A549 (cell line): ENCODE data around the gene STIP1. TPM values are rescaled to one million over a fixed set of nuclear protein-coding genes. Genes with fewer than 3 reads are reported as not detected.
A peak's percentile ranks its signal among the peaks of the same experiment; 100 is the strongest.

Experiments used
- ATAC-seq, 2 experiments: fragments of 200-7000 bp in 1 of 2; fragments of >200 bp in 1 of 2; cut with Nextera tagmentation in 1 of 2; cut with Tn5 transposase in 1 of 2; 3 replicates each; pipeline versions ENCODE4 v1.8.0 to v1.9.1; 2018 to 2020; ENCODE audit warnings: mild to moderate bottlenecking in 1 of 2, moderate library complexity in 1 of 2
- CTCF ChIA-PET: fragments of 300-600 bp; sonication (Branson Sonifier 250); formaldehyde crosslinking; extraction: SDS; loops from one replicate; lab custom pipeline; 2021; ENCODE audit warnings: antibody characterized with exemption, inconsistent platforms; lab: Yijun Ruan, JAX
- POLR2A ChIA-PET: fragments of 350-600 bp; formaldehyde crosslinking; extraction: SDS; loops from one replicate; lab custom pipeline; 2021; ENCODE audit warnings: antibody characterized with exemption, inconsistent platforms; lab: Yijun Ruan, JAX
- DNase-seq, 2 experiments: peaks; one replicate each; pipeline versions ENCODE4 v3.0.0 to v3.0.0-alpha.2; 2011 to 2016; ENCODE audit warnings: low read depth in 1 of 2, low spot score in 1 of 2
- FAIRE-seq: peaks from 2 replicates; lab custom pipeline; 2011; peaks lifted over from hg19 to GRCh38; lab: Jason Lieb, UNC
- H3K27ac ChIP-seq, 2 experiments: fragments of >200 bp; sonication (Bioruptor Twin); formaldehyde crosslinking; 3 replicates each; pipeline ENCODE4 v1.5.1; 2016 to 2017
- H3K4me1 ChIP-seq: fragments of >200 bp; sonication (Bioruptor Twin); formaldehyde crosslinking; 3 replicates; pipeline ENCODE4 v1.6.1; 2016
- H3K4me2 ChIP-seq: fragments of >200 bp; sonication (Bioruptor Twin); formaldehyde crosslinking; 3 replicates; pipeline ENCODE4 v1.6.1; 2016
- H3K4me3 ChIP-seq: fragments of >200 bp; sonication (Bioruptor Twin); formaldehyde crosslinking; 3 replicates; pipeline ENCODE4 v1.5.1; 2016
- H3K9me3 ChIP-seq: fragments of >200 bp; sonication (Bioruptor Twin); formaldehyde crosslinking; 3 replicates; pipeline ENCODE4 v1.6.1; 2016
- CBX8 ChIP-seq: fragments of 200-600 bp; sonication (generic); IDR thresholded peaks from 2 replicates; pipeline ENCODE4 v1.6.1; 2016
- CEBPB ChIP-seq, 2 experiments: fragments of >200 bp in 1 of 2; sonication (Bioruptor Twin) in 1 of 2; formaldehyde crosslinking in 1 of 2; IDR thresholded peaks; 2 replicates each; pipeline ENCODE4 v1.6.1; 2012 to 2016
- CHD2 ChIP-seq: fragments of 150-350 bp; IDR thresholded peaks from 2 replicates; pipeline ENCODE4 v1.6.1; 2014; ENCODE audit warnings: low read length; ENCODE audit not compliant: partially characterized antibody
- EHF ChIP-seq: fragments of 250-450 bp; sonication (Bioruptor Pico); IDR thresholded peaks from 2 replicates; pipeline ENCODE4 v1.5.0; 2020; ENCODE audit warnings: mild to moderate bottlenecking
- ESRRA ChIP-seq: fragments of 150-350 bp; IDR thresholded peaks from 2 replicates; pipeline ENCODE4 v1.6.1; 2014; ENCODE audit warnings: mild to moderate bottlenecking, low read length, borderline replicate concordance
- FOSB ChIP-seq: fragments of 250-450 bp; sonication (Bioruptor Pico); IDR thresholded peaks from 2 replicates; pipeline ENCODE4 v1.5.0; 2020; ENCODE audit warnings: mild to moderate bottlenecking, moderate library complexity
- FOXS1 ChIP-seq: fragments of 250-450 bp; sonication (Bioruptor Pico); IDR thresholded peaks from 2 replicates; pipeline ENCODE4 v1.5.0; 2020; ENCODE audit warnings: mild to moderate bottlenecking, moderate library complexity
- HEYL ChIP-seq: fragments of 250-450 bp; sonication (Bioruptor Pico); IDR thresholded peaks from 2 replicates; pipeline ENCODE4 v1.8.0; 2021; ENCODE audit warnings: mild to moderate bottlenecking, moderate library complexity
- HOXA7 ChIP-seq: fragments of 250-450 bp; sonication (Bioruptor Pico); IDR thresholded peaks from 2 replicates; pipeline ENCODE4 v1.5.0; 2020; ENCODE audit warnings: mild to moderate bottlenecking, moderate library complexity
- HOXB13 ChIP-seq: fragments of 250-450 bp; sonication (Bioruptor Pico); IDR thresholded peaks from 2 replicates; pipeline ENCODE4 v1.5.0; 2020; ENCODE audit warnings: low read depth, mild to moderate bottlenecking, moderate library complexity
- MYC ChIP-seq: IDR thresholded peaks from 2 replicates; pipeline ENCODE4 v1.6.1; 2012; ENCODE audit warnings: mild to moderate bottlenecking, inconsistent platforms, low read length, improper control_type of control experiment, borderline replicate concordance
- NFE2L2 ChIP-seq: fragments of 150-350 bp; conservative IDR thresholded peaks from 2 replicates; pipeline ENCODE4 v1.6.1; 2014; ENCODE audit warnings: low read length
- NR3C1 ChIP-seq: fragments of >200 bp; sonication (Bioruptor Twin); formaldehyde crosslinking; IDR thresholded peaks from 3 replicates; pipeline ENCODE4 v1.6.1; 2017
- POLR2AphosphoS2 ChIP-seq: conservative IDR thresholded peaks from 2 replicates; pipeline ENCODE4 v1.6.1; 2012; ENCODE audit warnings: low read length, improper control_type of control experiment, inconsistent platforms
- RAD21 ChIP-seq, 2 experiments: fragments of >200 bp in 1 of 2; sonication (Bioruptor Twin) in 1 of 2; formaldehyde crosslinking in 1 of 2; IDR thresholded peaks in 1 of 2; conservative IDR thresholded peaks in 1 of 2; 2 replicates in 1 of 2; 3 replicates in 1 of 2; pipeline ENCODE4 v1.6.1; 2012 to 2018; ENCODE audit warnings: inconsistent platforms in 1 of 2
- RCOR1 ChIP-seq: fragments of 150-350 bp; IDR thresholded peaks from 2 replicates; pipeline ENCODE4 v1.6.1; 2014; ENCODE audit warnings: antibody characterized with exemption, low read length, low read depth
- SMC3 ChIP-seq: fragments of >200 bp; sonication (Bioruptor Twin); formaldehyde crosslinking; IDR thresholded peaks from 3 replicates; pipeline ENCODE4 v1.6.1; 2018; ENCODE audit warnings: inconsistent platforms
- TFCP2L1 ChIP-seq: fragments of 250-450 bp; sonication (Bioruptor Pico); IDR thresholded peaks from 2 replicates; pipeline ENCODE4 v1.5.0; 2021; ENCODE audit warnings: mild to moderate bottlenecking
- ZC3H11A ChIP-seq: fragments of 450-650 bp; IDR thresholded peaks from 2 replicates; pipeline ENCODE4 v1.6.1; 2014; ENCODE audit warnings: antibody characterized with exemption, mild to moderate bottlenecking
- WGBS: methylation state at CpG from one replicate; pipeline ENCODE4 v1.1.6; 2017; ENCODE audit errors: missing lambda C conversion rate; 5-methylcytosine and 5-hydroxymethylcytosine counted together
- polyA plus RNA-seq, 4 experiments: library from polyadenylated mRNA; depleted of rRNA in 3 of 4; stranded (reverse); fragments of >200 nt; fragmentation: RNase III in 1 of 4; extraction: RNeasy Plus Mini Kit Qiagen cat#74134 plus additional on column Dnase treatment in 1 of 4; gene quantifications; 2 replicates in 3 of 4; 3 replicates in 1 of 4; pipeline ENCODE4 v1.2.3, GENCODE V29; 2011 to 2017
- TF ChIP-seq, protein P1 (sequence below): IDR thresholded peaks from 2 replicates; pipeline ENCODE4 v1.6.1; 2012; ENCODE audit warnings: low read depth, borderline replicate concordance
- TF ChIP-seq, protein P2 (sequence below): fragments of >200 bp; sonication (Bioruptor Twin); formaldehyde crosslinking; IDR thresholded peaks from 2 replicates; pipeline ENCODE4 v1.6.1; 2016
- TF ChIP-seq, protein P3 (sequence below): IDR thresholded peaks from 2 replicates; pipeline ENCODE4 v1.6.1; 2012
- TF ChIP-seq, protein P4 (sequence below): fragments of 450-650 bp; IDR thresholded peaks from 2 replicates; pipeline ENCODE4 v1.6.1; 2014; ENCODE audit warnings: antibody characterized with exemption
- TF ChIP-seq, protein P5 (sequence below): fragments of >200 bp; sonication (Bioruptor Twin); formaldehyde crosslinking; IDR thresholded peaks from 3 replicates; pipeline ENCODE4 v1.5.1; 2016

STIP1 gene
- polyA plus RNA-seq, 2 of the 4 experiments (the other 2 are of a cell fraction) = 288 to 297 TPM

DNA sequence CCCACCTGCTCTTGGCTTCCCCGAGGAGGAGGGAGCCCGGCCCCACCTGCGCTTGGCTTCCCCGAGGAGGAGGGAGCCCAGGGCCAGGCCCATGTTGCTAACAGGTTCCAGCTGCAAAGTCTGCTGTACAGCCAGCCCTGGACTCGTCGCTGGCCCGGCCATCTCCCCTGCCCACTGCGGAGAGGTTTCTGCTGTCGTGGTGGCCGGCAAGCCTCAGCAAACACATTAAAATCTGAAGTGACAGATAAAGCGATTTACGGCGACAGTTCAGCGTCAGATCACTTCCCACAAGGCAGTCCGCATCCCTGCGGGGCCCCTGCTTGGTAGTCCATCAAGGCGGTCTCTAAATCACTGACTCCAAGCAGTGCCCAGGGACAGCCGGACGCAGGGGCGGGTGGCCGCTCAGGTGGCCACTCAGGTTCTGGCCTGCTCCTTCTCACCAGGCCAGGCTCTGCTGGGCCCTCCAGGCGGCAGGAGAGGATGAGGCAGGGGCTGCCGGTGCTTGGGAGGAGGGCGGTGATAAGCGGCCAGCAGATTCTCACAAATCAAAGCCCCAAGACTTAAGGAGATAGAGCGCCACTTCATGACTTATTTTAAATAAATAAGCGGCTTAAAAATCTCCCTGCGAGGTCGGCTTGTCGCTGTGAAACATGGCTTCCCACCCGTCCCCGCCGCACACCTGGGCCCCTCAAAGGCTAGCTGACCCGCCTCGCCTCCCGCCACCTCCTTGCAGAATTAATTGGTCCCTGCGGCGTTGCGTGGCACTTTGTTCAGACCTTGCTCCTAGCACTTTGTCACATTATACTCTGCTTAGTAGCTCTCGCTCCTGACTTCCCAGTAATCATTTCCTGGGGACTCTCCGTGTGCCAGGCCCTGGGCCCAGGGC lies 41.1 kb upstream of the STIP1 start:
- TF ChIP-seq, protein P1, sequence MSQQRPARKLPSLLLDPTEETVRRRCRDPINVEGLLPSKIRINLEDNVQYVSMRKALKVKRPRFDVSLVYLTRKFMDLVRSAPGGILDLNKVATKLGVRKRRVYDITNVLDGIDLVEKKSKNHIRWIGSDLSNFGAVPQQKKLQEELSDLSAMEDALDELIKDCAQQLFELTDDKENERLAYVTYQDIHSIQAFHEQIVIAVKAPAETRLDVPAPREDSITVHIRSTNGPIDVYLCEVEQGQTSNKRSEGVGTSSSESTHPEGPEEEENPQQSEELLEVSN = no peak
- TF ChIP-seq, protein P2, sequence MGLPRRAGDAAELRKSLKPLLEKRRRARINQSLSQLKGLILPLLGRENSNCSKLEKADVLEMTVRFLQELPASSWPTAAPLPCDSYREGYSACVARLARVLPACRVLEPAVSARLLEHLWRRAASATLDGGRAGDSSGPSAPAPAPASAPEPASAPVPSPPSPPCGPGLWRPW = no peak
- no peak for TF ChIP-seq FOSB (CRISPR knock-in tag)
- TF ChIP-seq CEBPB (IDR thresholded peaks at IDR 0.05) = no peak
- TF ChIP-seq, protein P3, sequence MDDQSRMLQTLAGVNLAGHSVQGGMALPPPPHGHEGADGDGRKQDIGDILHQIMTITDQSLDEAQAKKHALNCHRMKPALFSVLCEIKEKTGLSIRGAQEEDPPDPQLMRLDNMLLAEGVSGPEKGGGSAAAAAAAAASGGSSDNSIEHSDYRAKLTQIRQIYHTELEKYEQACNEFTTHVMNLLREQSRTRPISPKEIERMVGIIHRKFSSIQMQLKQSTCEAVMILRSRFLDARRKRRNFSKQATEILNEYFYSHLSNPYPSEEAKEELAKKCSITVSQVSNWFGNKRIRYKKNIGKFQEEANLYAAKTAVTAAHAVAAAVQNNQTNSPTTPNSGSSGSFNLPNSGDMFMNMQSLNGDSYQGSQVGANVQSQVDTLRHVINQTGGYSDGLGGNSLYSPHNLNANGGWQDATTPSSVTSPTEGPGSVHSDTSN = no peak
- TF ChIP-seq POLR2AphosphoS2 = no peak
- no peak for TF ChIP-seq ESRRA
- no peak for TF ChIP-seq TFCP2L1 (CRISPR knock-in tag)
- no peak for TF ChIP-seq HOXB13 (CRISPR knock-in tag)
- no peak for TF ChIP-seq CHD2
- no peak for TF ChIP-seq EHF (CRISPR knock-in tag)
- TF ChIP-seq, protein P4, sequence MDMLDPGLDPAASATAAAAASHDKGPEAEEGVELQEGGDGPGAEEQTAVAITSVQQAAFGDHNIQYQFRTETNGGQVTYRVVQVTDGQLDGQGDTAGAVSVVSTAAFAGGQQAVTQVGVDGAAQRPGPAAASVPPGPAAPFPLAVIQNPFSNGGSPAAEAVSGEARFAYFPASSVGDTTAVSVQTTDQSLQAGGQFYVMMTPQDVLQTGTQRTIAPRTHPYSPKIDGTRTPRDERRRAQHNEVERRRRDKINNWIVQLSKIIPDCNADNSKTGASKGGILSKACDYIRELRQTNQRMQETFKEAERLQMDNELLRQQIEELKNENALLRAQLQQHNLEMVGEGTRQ = no peak
- TF ChIP-seq RCOR1 = no peak
- TF ChIP-seq CBX8 = no peak
- FAIRE-seq (no peak), ATAC-seq (no peak), DNase-seq (no peak)
- no peak overlapping the region for H3K4me3 ChIP-seq
- WGBS = 94% methylated on average over 41 of the region's 41 CpGs
- no peaks in the 10 kb centered on the region for H3K4me1 ChIP-seq
- no peaks in the 10 kb centered on the region for H3K9me3 ChIP-seq
- no peak overlapping the region for H3K4me2 ChIP-seq
- H3K27ac ChIP-seq = no peak overlapping the region
- ChIA-PET POLR2A (no interaction called here), CTCF (interaction anchor here (0.5 to 10.0 kb wide), 10 partner anchors 9 to 211 kb away, joined by 3 to 180 read pairs (median 3); partner anchors contain the start of gene FLRT1)

DNA sequence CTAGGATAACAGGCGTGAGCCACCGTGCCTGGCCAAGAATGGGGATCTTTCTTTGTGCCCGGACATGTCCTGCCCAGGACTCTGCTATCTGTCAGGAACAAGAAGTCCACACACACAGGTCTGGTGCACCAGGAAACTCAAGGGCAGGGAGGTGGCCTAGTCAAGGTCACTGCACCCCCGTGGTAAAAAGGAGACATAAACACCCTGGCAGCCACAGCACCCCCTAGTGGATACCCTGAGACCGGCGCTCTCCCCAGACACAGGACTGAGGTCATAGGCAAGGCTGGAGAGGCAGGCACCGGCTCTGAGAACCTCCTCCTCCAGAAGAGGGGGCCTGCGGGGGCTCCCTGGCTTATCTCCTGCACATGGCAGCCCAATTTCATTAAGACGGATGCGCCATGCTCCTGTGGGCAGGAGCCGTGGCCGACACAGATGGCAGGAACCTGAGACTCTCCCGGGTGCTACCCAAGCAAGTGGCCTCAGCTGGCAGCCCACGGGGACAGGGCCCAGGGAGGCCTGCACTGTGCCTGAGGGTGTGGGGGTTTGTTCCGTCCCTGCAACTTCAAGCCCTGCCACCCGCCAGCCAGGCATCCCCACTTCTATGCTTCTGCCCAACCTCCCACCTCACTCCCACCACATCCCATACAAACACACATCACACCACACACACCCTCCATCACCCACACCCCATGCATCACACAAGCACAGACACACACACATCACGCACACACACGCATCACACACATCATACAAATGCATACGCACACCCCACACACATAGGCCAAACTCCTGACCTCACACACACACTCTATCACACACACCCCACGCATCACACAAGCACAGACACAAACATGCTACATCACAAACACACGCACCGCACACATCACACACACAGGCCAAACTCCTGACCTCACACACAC lies 39.7 kb upstream of the STIP1 start:
- no peaks in the 10 kb centered on the region for H3K9me3 ChIP-seq
- H3K4me1 ChIP-seq = no peaks in the 10 kb centered on the region
- ChIA-PET CTCF (interaction anchor here (0.6 to 10.0 kb wide), 14 partner anchors 10 to 309 kb away, joined by 3 to 180 read pairs (median 3); partner anchors contain the start of genes FLRT1 and STIP1), POLR2A (no interaction called here)
- WGBS = 83% methylated on average over 19 of the region's 22 CpGs
- ATAC-seq (peak; percentile 71 to 81; a peak in 5 of 6 replicates), DNase-seq (peak; percentile 64 to 65), FAIRE-seq (no peak)
- 0 out of 6 replicates have a peak overlapping the region, but pooled peaks of 1 of the 2 experiments have one; percentile 9 for H3K27ac ChIP-seq
- no peak for TF ChIP-seq TFCP2L1 (CRISPR knock-in tag)
- TF ChIP-seq FOXS1 (CRISPR knock-in tag) = no peak
- TF ChIP-seq, protein P5, sequence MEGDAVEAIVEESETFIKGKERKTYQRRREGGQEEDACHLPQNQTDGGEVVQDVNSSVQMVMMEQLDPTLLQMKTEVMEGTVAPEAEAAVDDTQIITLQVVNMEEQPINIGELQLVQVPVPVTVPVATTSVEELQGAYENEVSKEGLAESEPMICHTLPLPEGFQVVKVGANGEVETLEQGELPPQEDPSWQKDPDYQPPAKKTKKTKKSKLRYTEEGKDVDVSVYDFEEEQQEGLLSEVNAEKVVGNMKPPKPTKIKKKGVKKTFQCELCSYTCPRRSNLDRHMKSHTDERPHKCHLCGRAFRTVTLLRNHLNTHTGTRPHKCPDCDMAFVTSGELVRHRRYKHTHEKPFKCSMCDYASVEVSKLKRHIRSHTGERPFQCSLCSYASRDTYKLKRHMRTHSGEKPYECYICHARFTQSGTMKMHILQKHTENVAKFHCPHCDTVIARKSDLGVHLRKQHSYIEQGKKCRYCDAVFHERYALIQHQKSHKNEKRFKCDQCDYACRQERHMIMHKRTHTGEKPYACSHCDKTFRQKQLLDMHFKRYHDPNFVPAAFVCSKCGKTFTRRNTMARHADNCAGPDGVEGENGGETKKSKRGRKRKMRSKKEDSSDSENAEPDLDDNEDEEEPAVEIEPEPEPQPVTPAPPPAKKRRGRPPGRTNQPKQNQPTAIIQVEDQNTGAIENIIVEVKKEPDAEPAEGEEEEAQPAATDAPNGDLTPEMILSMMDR = peak; percentile 74
- no peak for TF ChIP-seq HOXB13 (CRISPR knock-in tag)
- no peak for TF ChIP-seq HOXA7
- no peak for TF ChIP-seq MYC
- no peak for TF ChIP-seq NFE2L2
- peak; percentile 96 for TF ChIP-seq ESRRA
- peak; percentile 50 to 56 for TF ChIP-seq RAD21 (conservative IDR thresholded peaks at IDR 0.05 in 1 of 2, IDR thresholded peaks at IDR 0.05 in 1 of 2)
- no peak for TF ChIP-seq ZC3H11A
- TF ChIP-seq FOSB (CRISPR knock-in tag) = no peak
- TF ChIP-seq EHF (CRISPR knock-in tag) = no peak
- no peak for TF ChIP-seq NR3C1
- no peak for TF ChIP-seq HEYL (CRISPR knock-in tag)
- TF ChIP-seq, protein P2 = no peak
- TF ChIP-seq SMC3 = peak; percentile 55; the same call in 2 of the 3 replicates
- no peak for TF ChIP-seq CEBPB (IDR thresholded peaks at IDR 0.05)
- no peak overlapping the region for H3K4me2 ChIP-seq
- H3K4me3 ChIP-seq = no peak overlapping the region
